Endometrial microvascular endothelial cells (primary cell): ENCODE measurements around the gene RECQL5. TPM values are rescaled to one million over a fixed set of nuclear protein-coding genes. Genes with fewer than 3 reads are reported as not detected.

Experiments
- in situ Hi-C: cut with HindIII; loops from 2 replicates; pipeline ENCODE4 v1.10.0; 2017; ENCODE audit warnings: low sequenced_read_pairs, low pct_unique_long_range_greater_than_20kb; ENCODE audit errors: inconsistent ontology term
- total RNA-seq: library from RNA; depleted of rRNA; stranded (reverse); fragments of >200 nt; gene quantifications from one replicate; pipeline ENCODE4 v1.2.3, GENCODE V29; 2015; ENCODE audit errors: inconsistent ontology term

Gene RECQL5
- total RNA-seq, result 9.8 TPM

DNA sequence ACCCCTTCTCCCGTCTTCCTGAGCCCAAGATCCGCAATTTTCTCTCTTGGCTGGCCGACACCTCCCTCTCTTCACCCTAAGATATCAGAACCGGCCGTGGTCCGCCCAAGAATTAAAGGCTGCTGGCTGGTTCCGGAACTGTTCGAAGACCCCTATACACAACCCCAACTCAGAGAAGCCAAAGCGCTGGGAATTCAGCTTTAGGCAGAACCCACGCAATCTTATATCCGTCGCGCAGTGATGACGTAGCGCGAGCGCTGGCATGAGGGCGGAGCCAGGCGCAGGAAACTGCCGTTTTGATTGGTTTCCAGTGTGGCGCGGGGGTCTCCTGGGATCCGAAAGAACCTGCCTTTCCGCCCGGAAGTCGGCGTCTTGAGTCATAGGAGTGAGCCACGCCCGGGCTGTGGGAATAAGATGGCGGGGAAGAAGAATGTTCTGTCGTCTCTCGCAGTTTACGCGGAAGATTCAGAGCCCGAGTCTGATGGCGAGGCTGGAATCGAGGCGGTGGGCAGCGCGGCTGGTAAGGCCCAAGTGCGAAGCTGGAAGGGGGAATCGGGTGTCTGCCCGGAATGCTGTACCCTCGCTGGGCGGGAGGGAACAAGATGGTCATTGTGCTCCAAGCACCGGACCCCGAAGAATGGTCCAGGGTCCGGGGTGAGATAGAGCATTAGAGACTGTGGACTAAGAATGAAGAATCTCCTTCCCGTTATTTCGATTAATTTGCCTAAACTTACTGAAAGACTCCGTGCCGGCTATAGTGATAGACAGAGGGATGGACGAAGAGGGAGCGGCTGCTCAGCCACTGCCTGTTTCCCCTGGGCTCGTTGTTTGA, at the start of gene RECQL5, which contains the start of gene SAP30BP:
RECQL5 (minus strand) TSS at position 196 of the 832 bp plus-strand sequence. CDS start 597 bp downstream, outside the sequence.
SAP30BP (plus strand) TSS at position 380 of the 832 bp plus-strand sequence; CDS start at position 415, 35 bp downstream.
- in situ Hi-C loops, result no loop called here

DNA sequence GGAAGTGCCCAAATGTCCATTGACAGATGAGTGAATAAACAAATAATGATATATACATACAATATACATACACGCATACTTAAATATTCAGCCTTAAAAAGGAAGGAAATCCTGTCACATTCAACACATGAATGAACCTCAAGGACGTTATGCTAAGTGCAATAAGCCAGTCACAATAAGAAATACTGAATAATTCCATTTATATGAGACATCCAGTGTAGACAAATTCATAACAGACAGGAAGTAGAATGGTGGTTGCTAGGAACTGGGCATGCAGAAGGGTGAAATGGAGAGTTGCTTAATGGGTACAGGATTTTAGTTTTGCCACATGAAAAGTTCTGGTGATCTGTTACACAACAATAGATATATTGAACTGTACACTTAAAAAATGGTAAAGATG, 45.5 kb upstream of the RECQL5 start:
- in situ Hi-C loops, result no loop called here

DNA sequence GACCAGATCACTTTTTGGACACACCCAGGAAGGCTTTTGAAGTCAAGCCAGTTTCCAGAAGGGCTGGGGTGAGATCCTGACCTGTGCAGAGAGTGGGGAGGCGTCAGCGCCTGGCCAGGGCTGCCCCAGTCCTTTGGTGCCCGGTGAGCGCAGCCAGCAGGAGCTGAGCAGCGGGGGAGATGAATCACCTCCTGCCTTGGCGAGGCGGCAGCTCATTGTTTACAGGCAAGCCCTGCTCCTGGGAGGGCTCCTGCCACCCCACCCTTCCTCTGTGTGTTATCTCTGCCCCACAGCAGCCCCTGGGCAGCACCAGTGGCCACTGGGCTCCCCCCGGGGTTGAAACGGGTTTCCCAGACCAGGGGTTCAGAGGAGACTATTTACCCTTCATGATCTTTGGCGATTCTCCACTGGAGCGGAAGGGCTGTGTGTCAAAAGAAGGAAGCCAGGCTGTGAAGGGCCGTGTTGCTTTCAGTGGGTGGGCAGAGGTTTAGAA, 40.2 kb upstream of the RECQL5 start:
- in situ Hi-C loops, result no loop called here

DNA sequence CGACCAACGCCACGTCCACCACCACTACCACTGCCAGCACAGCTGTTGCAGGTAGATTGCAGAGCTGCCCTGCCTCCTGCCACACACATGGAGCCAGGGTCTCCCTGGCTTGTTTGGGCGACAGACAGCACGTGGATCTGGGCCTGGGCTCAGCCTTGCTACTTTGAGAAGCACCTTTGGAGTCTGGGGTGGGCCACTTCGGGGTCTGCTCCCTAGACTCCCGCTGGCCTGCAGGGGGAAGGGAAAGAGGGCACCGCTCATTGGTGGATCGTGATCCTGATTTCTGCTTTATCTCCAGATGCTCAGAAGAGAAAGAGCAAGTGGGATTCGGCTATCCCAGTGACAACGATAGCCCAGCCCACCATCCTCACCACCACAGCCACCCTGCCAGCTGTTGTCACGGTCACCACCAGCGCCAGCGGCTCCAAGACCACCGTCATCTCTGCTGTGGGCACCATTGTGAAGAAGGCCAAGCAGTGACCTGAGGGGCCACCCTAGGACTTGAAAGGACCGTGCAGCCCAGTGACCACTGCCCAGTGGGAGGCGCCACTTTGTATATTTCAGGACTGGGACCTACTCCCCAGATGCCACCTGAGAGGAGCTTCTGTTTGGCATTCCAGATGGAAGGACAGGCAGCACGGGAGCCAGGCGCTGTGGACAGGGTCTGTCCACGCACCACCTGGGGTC, 39.2 kb upstream of the RECQL5 start:
- in situ Hi-C loops, result no loop called here

DNA sequence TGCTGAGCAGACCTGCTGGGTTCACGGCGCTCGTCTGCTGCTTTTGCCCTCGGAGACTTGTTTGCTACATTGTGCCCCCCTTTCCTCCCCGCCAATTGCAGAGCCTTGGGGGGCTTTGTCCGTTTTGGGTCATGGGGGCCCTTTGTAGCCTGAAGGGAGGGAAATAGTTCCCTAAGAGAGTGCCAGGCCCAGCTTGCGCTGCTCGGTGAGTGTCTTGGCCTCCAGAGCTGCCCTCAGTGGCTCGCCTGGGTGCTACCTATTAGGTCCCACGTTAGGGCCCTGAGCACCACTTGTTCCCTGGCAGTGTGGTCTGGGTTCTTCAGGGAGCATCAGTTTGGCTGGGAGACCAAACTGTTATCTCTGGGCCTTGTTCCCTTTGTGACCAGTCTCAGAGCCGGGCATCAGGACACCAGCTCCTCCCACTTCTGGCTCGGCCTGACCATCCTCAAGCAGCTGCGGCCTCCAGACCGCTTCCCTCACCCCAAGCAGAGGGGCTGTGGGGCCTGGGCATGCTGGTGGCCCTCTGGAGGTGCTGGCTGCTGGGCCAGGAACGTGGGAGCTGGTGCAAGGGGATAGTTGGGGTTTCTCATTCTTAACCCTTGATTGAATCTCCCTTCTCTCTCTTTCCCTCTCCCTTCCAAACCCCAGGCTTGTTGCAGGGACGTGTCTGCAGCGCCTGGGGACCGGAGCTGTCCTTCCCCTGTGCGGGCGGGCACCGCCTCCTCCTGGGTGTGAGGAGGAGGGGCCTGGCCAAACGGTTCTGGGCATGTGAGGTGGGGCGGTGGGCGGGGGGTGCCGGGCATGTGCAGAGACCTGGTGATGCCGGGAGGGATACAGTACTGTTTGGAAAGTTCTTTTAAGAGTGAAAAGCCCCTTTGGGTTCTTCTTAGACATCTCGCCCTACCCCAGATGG, 38.3 kb upstream of the RECQL5 start:
- in situ Hi-C loops, result no loop called here

DNA sequence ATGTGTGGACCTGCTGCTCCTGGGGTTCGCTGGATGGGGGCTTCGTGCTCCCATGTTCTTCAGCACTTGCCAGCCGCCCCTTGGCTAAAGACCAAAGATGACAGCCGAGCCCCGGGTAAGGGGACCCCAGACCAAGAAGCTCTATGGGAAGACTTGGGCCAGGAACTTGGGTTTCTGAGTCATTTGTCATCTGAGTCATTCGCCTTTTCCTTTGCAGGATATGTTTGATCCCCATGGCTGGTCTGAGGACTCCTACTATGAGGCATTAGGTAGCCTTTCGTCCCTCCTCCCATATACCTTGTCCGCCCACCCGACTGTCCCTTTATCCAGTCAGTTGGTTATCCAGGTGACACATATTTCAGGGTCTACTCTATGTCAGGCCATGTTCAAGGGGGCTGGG, 36.6 kb upstream of the RECQL5 start:
- in situ Hi-C loops, result no loop called here

DNA sequence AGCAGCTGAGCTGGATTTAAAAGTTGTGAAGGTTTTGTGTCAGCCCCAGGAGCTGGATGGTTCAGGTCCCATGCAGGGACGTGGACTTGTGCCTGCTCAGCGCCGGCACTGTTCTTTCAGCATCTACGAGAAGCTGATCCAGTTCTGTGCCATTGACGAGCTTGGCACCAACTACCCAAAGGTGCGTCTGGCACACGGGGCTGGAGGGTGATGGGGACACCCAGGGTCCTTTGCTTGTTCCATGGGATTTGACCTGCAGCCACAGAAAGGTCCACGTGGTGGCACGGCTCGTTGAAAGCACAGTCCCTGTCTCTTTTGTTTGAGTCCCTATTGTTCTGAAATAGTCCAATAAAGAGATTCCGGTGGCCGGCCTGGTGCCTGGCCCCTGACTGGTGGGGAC, 36.2 kb upstream of the RECQL5 start:
- in situ Hi-C loops, result no loop called here

DNA sequence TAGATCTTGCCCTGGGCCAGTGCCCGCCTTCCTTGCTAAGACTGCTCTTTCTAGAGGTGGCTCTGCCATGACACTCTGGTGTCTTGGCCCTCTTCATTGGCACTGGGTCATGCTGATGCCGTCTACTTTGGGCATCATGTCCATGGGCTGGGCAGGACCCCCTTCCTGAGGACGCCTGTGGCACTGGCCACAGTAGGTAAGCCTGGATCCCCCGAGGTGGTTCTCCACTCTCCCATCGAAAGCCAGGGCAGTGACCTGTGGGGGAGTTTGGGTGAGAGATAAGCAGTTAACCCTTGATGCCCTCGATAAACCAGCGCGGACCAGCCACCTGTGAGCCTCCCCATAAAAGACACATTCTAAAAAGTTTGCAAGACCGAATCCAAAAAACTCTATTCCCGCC, 34.3 kb upstream of the RECQL5 start:
- in situ Hi-C loops, result no loop called here

DNA sequence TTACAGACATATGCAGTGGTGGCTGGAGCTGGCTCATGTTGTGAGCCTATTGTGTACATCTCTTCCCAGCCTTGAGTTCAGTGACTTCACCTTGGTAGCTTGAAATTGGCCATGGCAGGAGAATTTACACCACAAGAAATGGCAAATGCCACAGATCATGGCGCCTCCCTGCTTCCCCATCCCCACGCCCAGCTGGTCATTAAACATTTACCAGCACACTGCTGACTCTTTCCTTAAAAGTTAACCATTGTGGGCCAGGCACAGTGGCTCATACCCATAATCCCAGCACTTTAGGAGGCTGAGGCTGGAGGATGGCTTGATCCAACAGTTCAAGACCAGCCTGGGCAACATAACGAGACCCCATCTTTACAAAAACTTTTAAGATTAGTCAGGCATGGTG, 31.7 kb upstream of the RECQL5 start:
- in situ Hi-C loops, result no loop called here

DNA sequence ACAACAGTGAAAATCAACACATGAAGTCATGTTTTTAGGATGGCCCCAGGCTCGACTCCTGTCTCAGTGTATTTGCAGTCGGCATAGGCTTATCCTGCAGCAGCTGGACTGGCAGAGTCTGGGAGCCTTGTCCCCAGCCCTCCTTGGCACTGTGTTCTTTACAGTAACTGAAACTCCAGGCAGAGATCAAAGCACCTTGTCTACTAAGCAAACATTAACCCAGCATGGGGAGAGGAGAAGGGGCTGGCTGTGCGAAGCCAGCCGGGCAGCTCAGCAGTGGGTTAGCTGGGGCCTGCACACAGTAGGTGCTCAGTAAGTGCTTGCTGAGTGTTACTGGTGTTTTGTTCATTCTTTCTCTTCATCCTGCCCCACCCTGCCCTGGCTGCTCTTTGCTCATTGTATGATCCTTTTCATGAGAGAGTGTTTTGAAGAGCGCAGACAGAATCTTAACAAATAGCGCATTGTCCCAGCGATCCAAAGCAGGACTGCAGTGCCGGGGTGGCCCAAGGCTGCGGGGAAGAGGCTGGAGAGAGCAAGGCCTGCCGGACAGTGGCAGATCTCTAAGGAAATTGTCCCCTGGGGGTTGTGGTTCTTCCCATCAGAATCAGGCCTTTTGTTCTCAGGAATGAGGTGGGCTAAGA, 30.8 kb upstream of the RECQL5 start:
- in situ Hi-C loops, result no loop called here

DNA sequence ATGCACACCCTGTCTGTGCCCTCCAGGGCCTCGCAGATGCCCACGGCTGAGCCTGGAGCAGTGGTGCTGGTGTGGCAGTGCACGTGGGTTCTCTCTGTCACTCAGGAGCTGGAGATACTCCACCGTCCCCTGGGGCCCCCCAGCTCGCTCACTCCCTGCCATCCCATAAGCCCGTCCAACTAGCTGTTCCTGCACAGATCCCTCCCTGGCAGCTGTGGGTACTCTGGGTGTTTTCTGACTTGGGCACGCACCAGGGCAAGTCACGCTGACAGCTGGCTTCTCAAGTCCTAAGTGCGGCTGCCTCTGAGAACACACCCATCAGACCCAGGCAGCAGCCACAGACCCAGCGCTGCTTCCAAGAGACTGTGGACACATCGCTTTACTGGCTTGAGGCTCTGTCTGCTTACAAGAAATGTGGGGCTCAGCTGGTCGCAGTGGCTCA, 28.9 kb upstream of the RECQL5 start:
- in situ Hi-C loops, result no loop called here

DNA sequence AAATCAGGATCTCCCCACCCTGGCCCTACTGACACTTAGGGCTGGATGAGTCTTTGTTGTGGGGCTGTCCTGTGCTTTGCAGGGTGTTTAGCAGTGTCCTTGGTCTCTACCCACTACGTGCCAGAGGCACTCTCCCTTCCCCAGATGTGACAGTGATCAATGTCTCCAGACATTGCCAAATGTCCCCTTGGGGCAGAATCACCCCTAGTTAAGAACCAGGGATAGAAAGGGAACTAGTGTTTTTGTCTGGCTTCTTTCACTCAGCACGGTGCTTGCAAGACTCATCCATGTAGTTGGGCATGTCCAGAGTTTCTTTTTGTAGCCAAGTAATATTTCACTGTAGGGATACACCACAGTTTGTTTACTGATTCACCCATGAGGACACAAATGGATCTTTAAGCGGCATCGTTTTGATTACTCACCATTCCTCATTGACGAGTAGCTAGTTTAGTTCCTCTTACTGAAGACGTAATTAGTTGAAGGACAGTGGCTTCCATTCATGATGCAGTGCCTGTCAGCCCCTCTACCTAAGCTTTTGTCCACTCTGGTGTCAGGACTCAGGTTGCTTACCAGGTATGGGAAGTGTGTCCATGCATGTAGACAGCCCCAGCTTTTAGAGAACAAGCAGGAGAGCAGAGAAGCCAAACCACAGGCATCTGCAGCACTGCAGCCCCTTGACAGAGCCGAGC, 28.3 kb upstream of the RECQL5 start:
- in situ Hi-C loops, result no loop called here

DNA sequence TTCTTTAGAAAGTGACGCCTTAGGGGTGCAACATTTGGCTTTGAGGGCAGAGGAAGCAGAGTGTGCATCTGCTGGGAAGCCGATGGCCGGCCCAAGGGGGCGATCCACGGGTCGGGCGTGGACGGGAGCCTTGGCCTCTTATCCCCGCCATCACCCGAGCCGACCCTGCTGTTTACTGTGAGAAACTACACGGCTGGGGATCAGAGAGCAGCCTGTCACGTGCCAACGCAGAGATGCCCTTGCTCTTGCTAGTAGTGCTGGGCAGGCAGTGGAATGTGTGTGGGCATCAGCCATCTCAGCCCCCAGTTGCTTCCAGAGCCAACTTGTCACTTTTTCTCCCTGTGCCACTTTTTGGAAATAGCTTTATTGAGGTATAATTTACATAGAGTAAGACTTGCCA, 27.6 kb upstream of the RECQL5 start:
- in situ Hi-C loops, result no loop called here

DNA sequence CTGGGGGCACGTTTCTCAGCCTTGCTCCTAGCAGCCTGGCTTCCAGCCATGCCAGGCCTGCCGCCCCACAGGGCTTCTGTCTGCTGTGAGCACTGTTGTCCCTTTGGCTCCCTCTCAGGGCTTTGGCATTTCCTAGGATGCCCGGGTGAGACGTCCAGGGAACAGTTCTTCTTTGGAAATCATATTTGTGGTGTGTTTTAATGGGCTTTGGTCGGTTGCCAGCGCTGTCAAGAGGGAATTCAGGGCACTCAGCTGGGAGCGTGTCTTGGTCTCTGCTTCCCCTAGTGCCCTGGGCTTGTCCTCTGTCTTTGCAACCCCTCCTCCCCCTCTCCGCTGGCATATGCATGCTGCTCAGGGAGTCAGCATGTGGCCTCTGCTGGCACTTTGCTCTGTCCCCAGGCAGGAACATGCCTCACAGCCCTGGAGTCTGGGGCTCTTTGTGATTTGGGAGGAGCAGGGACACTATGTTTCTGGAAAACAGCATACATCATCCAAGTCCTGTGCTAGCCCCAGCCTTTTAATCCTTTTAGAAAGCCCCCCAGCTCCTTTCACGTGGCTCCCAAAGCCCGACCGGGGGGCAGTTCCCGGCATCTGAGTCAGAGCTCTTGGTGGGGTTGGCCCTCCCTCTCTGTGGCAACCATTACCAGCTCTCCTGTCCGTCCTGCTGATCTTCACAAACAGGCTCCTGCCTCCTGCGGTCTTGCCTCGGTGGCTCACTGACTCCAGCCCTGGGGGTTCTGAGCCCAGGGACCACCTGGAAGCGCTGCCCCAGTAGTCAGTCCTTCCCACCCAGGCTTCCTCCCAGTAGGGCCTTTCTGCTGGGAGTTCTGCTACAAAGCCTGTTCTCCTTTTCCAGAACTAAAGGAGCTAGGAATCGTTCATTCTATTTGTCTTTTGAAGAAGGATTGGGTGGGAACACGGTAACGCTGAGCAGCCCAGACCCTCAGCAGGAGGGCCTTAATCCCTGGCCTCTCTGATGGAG, 26.8 kb upstream of the RECQL5 start:
- in situ Hi-C loops, result no loop called here

DNA sequence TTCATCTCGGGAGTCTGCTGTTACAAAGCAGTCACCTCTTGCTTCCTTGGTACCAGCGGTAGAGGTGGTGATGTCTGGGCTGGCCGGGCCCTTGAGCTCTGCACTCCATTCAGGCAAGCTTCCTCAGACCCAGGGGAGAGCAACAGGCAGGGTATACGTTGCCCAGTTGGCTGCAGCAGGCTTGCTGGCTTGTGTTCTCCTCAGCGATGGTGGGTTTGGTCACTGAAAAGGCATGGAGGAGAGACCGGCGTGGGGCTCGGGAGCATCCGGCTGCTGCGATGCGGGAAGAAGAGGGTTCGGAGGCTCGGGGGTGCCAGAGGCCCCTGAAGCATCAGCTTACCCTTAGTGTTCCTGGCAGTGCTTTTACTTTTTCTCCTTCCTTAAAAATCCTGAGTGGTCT, 26.0 kb upstream of the RECQL5 start:
- in situ Hi-C loops, result no loop called here

DNA sequence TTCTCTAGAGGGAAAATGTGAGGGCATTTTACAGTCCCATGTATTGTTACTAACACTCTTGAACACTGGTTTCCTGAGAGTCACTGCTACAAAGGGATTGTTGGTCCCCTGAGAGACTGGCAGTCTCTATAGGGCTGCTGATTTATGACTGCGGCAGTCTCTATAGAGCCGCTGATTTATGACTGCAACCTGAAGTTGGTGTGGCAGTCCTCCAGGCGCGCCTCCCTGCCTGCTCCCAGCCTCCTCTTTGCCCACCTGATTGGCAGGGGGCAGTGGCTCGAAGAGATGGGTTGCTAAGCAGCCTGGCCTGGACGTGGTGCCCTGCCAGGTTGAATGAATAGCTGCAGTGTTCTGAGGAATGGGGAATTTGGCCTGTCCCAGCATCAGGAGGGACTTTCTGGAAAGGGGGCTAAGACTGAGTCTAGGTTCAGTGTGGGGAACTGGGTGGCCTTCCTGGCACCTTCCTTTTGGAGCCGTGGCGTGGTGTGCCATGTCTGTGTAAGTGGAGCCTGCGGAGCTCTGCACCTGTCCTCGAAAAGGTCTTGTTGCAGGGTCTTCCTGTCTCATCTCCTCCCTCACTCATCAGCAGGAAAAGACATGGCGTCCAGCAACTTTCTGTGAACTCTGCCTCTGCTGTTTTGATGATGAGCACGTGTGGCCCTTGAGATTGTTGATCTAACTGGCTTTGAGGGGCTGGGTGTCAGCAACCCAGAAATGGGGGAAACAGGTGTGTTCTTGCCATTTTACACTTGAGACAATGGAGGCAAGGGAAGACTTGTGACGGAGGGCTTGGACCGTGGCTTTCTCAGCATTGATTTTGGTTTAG, 25.1 kb upstream of the RECQL5 start:
- in situ Hi-C loops, result no loop called here
